NCI-H1694 (cell line): ENCODE measurements around the gene FAAH.

ENCODE experiments used
- DNase-seq: peaks from one replicate; lab custom pipeline; 2025; lab: John Stamatoyannopoulos, UW

The FAAH gene

GRCh38 chr1:46449223-46450159 lies 55.4 kb downstream of the FAAH start:
- no peak for DNase-seq

- no peak for DNase-seq
Measured at GRCh38 chr1:46450160-46450517, 56.0 kb downstream of the FAAH start.

- DNase-seq = no peak
Measured at GRCh38 chr1:46451948-46452930, 58.1 kb downstream of the FAAH start.

- no peak for DNase-seq
Measured at GRCh38 chr1:46452931-46453325, 58.8 kb downstream of the FAAH start.

- no peak for DNase-seq
Measured at GRCh38 chr1:46453449-46453848, 59.3 kb downstream of the FAAH start.

DNA sequence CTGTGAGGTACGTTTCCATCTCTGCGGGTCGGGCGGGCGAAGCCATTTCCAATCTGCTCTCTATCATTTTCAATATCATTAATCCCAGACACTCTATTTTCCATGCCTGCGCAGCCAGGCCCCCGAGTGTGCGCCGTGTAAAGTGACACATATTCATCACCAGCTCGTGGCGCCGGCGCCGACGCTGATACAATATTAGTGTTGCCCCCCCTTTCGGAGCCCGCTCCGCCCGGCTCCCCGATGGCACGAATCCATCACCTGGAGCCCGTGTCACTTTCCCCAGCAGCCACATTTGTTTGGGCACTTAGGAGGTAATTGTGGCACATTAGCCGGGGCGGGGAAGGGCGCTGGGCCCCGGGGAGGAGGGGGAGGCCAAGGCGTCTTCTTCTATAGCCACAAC lies 61.8 kb downstream of the FAAH start:
- no peak for DNase-seq

DNA sequence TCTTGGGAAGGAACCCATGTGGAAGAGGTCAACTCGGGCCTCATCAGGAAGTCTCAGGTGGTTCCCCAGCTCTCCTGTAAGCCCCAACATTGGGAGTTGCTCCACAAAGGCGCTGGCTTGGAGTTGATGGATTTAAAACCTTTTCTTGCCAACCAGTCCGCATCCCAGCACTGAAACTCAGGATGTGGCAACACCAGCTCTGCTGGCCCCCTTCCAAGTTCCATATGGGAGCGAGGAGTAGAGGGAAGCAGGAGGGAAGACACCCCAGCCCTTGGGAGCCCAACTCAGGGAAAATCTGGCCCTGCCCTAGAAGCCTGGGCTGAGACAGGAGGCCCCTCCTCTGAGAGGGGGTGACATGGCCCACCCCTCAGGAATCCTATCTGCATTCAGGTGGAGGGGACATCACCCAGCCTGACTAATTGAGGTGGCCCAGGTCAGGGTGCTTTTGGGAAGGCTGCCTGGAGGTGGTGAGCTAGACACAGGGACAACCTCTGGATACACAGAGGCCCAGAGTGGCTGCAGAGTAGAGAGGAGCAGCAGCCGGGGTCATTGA lies 62.4 kb downstream of the FAAH start:
- DNase-seq = peak; percentile 3

GRCh38 chr1:46457178-46457577 lies 63.1 kb downstream of the FAAH start:
- no peak for DNase-seq

GRCh38 chr1:46458190-46458589 lies 64.1 kb downstream of the FAAH start:
- DNase-seq = no peak

- no peak for DNase-seq
Measured at GRCh38 chr1:46458846-46459245, 64.7 kb downstream of the FAAH start.

- DNase-seq = no peak
Measured at GRCh38 chr1:46459315-46459714, 65.2 kb downstream of the FAAH start.

DNA sequence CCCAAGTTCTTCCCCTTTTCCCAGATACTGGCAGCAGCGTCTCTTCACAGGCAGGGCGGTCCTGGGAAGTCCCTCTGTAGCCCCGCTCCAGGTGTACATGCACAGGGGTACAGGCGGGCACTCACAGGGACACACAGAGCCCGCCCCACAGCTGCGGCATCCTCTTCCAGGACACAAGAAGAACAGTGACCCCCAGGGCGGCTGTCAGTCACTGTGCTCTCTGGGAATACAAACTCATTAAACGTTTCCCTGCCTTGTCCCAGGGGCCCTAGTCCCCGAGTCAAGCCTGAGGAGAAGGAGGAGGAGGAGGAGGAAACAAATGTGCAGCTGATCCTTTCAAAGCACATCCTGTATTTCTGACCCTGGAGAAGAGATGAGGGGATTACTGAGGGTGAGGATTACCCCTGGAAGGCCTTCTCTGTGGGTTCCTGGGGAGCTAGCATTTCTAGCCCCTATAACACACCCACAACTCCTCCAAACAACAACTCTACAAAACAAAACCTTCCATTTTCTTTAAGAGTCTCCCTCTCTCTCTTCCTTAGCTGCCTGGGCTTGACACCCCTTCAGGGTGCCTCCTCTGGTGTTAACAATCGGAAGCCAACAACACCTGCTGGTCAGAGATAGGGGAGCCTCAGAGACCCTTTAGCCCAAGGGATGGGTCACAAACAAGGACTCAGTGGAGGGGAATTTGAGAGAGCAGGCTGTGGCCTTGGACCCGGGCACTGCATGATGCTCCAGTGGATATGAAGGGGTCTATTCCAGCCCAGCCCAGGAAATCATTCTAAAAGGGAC lies 67.1 kb downstream of the FAAH start:
- no peak for DNase-seq

GRCh38 chr1:46461809-46462448 lies 67.8 kb downstream of the FAAH start:
- DNase-seq = no peak
